HG02943 (cell line): ENCODE measurements around the gene S100A3.

ENCODE experiments used
- ATAC-seq: cut with Tn5 transposase; IDR thresholded peaks from one replicate; pipeline ENCODE4 v1.9.1; 2021; ENCODE audit warnings: mild to moderate bottlenecking, low read depth, moderate library complexity; ENCODE audit not compliant: unreplicated experiment

S100A3 gene

GRCh38 chr1:153515504-153516394 is 33.3 kb downstream of the S100A3 start:
- no peak for ATAC-seq

DNA sequence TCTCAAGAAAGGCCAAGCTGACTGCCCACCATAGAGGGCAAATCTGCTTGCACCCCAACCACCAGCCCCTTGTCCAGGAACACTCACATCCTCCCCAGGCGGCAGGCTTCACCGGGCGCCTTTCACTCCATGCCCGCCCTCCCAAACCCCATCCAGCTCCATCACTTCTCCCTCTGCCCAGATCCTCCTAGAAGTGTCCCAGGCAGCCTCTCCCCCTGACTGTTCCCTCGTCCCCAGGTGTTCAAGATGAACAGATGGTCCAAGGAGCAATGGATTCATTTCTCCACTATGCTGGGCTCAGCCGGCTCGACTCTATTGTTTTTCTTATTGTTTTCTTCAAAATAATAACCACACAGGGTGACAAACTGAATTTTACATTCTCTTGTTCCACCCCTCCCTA is 35.4 kb downstream of the S100A3 start:
- no peak for ATAC-seq

DNA sequence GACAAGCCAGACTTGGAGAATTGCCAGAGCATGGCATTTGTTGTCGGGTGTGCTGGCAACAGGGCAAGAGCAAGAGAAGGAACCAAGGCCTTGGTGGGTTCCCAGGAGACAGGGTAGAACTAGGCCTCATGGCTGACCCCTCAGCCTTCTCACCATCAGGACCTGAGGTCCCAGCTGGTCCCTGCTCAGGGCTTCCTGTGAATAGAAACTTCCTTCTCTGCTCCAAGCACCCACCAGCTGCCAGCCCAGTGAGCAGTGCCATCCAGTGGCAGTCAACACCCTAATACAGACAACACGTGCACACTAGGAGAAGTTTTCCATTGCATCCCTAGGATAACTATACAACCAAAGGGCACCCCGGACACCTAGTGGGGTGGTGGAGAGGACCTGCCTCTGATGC is 36.0 kb downstream of the S100A3 start:
- no peak for ATAC-seq

DNA sequence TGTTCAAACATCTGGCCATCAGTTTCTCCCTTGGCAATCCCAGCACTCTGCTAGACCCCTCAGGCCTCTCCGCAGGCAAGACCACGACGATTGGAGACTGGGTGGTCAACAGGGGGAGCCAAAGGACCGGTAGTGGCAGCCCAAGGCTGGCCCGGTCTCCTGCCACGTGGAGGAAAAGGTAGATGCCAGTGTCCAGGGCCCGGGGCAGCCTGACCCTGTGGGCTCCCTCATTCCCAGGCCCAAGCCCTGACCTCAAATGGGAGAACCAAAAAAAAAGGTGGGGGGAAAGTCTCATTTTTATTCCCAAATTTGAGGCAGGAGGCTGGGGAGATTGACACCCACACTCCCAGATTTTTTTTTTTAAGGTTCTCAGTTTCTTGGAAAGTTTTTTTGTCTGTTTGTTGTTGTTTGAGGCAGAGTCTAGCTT is 38.1 kb downstream of the S100A3 start:
- ATAC-seq: no peak

DNA sequence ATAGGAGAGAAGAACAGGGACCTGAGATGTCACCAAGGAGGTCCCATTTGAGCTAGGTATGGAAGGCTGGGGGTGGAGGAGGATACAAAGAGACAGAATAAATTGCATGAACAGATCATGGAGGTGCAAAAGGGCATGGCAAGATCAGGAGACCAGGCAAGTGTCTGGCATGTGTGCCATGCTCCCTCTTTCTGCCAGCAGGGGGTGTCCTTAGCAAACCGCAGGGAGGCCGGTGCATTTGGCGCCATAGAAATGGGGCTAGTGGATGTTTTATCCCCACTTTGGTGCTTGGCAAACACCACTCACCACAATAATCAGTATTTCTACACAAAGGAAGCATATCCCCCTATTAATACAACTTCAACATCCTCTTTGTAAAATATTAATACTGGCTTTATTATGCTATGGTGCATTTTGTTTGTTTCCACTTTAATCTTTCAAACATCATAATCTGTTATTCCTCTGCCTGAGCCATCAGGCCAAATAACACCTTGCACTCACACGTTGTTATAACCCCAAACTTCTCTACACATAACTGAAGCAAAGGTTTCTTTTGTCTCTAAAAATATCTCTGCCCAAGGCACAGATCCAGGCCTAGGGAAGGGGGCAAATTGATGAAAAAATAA is 39.2 kb downstream of the S100A3 start:
- no peak for ATAC-seq

DNA sequence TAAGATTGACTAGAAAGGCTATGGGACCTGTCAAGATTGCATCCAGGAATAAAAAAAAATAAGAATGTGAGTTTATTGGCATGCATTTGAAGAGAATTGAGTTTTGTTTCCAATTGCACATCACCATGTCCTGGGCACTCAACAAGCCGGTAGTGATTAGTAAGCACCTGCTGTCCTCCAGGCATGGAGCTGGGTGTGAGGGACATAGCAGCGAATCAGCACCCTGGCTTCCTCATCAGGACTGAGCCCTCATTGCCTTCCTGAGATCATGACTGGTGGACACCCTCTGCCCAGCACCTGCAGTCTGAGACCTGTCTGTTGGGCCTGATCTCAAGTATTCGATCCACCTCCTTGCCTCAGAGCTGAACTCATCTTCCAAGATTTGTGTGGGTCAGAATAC is 40.0 kb downstream of the S100A3 start:
- ATAC-seq: no peak

- no peak for ATAC-seq
These were observed 41.0 kb downstream of the S100A3 start for GRCh38 chr1:153507926-153508583.

DNA sequence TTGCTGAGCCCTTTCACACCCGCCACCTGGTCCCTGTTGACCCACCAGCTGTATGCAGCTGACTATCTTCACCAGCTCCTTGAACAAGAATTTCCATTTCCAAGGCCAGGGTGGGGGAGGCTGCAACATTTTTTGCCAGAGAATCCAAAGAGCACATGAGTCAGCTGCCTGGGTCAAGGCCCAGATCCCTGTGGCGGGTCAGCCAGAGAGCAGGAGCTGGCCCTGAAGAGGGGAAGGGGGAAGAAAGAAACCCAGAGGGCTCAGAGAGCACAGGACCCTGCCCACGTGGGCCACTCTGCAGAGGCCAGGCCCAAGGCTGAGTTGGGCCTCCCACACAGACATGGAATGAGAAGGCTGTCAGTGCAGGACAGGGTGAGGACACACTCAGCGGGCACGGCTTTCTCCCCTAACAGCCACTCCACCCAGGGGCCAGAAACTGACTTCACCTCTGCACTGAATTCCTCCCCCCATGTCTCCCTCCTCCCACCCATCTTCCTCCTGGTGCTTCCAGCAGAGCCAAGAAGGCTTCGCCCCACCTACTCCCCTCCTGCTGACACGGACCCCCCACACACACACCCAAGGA is 42.1 kb downstream of the S100A3 start:
- ATAC-seq: no peak

- no peak for ATAC-seq
These were observed 42.7 kb downstream of the S100A3 start for GRCh38 chr1:153506386-153506785.

GRCh38 chr1:153505576-153505975 is 43.5 kb downstream of the S100A3 start:
- ATAC-seq: no peak

DNA sequence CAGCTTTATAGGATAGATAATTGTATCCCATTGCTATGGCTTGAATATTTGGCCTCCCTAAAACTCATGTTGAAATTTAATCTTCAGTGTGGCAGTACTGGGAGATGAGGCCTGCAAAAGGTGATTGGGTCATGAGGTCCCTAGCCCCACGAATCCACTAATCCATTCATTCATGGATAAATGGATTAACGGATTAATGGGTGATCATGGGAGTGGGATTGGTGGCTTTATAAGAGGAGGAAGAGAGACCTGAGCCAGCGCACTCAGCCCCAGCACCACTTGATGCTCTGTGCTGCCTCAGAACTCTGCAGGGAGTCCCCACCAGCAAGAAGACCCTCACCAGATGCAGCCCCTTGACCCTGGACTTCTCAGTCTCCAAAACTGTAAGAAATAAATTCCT is 45.3 kb downstream of the S100A3 start:
- ATAC-seq: no peak

- no peak for ATAC-seq
These were observed 50.3 kb downstream of the S100A3 start for GRCh38 chr1:153498746-153499145.
